ENCODE measurements around the gene TMEM126B. TPM values are rescaled to one million over a fixed set of nuclear protein-coding genes. Genes with fewer than 3 reads are reported as not detected.
"Not testable (repeated sequence)": the region's sequence is repeated elsewhere in the genome, so short reads cannot be mapped to it uniquely, and the experiment has no call there.

Gene TMEM126B
- total RNA-seq, 1 experiment from 2014 or later = 144 TPM

DNA sequence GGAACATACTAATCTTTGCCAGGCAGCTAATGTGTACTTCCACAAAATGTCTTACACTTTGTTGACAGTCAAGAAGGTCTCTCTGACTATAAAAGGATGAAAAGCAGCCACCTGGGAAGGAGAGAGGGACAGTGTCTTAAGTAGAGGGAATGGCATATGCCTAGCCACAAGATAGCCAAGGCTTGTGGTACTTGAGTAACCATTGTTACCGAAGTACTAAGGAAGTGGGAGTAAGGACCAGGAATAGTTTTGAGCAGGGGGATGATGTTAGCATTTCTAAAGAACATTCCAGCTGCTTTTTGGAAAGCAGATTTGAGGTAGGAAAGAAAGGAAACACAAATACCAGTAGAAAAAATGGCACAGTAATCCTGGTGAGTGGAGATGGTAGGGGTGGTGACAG lies 22.7 kb downstream of the TMEM126B start:
- Mint-ChIP-seq H3K27me3 (ENCODE audit: insufficient read depth, unreplicated experiment) (no peaks in the 10 kb centered on the region), H3K27ac (ENCODE audit: unreplicated experiment) (no peak overlapping the region), H3K9me3 (ENCODE audit: unreplicated experiment) (no peaks in the 10 kb centered on the region), H3K4me1 (ENCODE audit: low read depth, unreplicated experiment) (peaks cover 32% of the 10 kb centered on the region), H3K36me3 (ENCODE audit: insufficient read depth, unreplicated experiment) (peaks cover 42% of the 10 kb centered on the region), H3K4me3 (ENCODE audit: unreplicated experiment) (no peak overlapping the region)
- Histone ChIP-seq H3K4me3 (ENCODE audit: low read depth, low read length) (no peak overlapping the region), H3K27me3 (replicated peaks; ENCODE audit: control insufficient read depth, insufficient read depth, low read length) (no peaks in the 10 kb centered on the region), H3K36me3 (ENCODE audit: control insufficient read depth, insufficient read depth, low read length) (peaks cover 2% of the 10 kb centered on the region; the same call in 1 of the 2 replicates), H3K4me1 (peaks cover 31% of the 10 kb centered on the region), H3K9me3 (no peaks in the 10 kb centered on the region)
- TF ChIP-seq, protein P1, sequence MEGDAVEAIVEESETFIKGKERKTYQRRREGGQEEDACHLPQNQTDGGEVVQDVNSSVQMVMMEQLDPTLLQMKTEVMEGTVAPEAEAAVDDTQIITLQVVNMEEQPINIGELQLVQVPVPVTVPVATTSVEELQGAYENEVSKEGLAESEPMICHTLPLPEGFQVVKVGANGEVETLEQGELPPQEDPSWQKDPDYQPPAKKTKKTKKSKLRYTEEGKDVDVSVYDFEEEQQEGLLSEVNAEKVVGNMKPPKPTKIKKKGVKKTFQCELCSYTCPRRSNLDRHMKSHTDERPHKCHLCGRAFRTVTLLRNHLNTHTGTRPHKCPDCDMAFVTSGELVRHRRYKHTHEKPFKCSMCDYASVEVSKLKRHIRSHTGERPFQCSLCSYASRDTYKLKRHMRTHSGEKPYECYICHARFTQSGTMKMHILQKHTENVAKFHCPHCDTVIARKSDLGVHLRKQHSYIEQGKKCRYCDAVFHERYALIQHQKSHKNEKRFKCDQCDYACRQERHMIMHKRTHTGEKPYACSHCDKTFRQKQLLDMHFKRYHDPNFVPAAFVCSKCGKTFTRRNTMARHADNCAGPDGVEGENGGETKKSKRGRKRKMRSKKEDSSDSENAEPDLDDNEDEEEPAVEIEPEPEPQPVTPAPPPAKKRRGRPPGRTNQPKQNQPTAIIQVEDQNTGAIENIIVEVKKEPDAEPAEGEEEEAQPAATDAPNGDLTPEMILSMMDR (IDR thresholded peaks at IDR 0.05; ENCODE audit: insufficient read depth in 1 of 2, low read depth in 1 of 2, low read length in 1 of 2, severe bottlenecking in 1 of 2, unreplicated experiment in 1 of 2) = no peak
- DNase-seq = no peak
- BruUV-seq (replicated peaks) = no TSS peak
- ChIA-PET CTCF (interaction anchor here (0.6 kb wide), 1 partner anchor 175 kb away, joined by 3 read pairs; no protein-coding TSS in a partner anchor), POLR2A (no interaction called here)
- intact Hi-C loops (cut with micrococcal nuclease; ENCODE audit: unreplicated experiment) = no loop called here

DNA sequence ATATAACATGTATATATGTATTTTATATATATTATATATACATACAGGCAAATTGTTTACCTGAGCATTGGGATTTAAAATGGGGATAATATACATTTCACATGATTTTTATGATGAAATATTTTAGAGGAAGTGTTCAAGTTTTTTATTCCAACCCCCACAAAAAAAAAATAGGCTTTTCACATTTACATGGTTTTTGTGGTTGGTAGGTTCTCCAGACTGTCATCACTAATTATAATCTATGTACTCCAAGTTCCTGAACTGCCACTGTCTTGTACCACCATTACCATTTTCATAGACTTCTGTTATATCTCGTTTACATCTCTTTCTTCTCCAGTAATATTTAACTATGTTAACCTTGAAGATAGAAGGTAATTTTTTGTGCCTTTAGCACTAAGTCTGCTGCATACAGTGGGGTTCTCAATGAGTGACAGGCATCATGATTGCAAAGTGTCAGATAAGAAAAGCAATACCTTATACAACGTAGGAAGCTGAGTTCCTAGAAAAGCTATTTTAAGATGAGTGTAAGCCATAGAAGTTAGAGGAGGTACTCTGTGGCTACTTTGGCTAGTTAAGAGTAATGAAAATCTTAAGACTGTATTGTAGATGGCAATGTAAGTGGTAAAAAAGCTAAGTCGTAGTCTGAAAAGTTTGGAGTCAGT lies 24.5 kb downstream of the TMEM126B start:
- Mint-ChIP-seq H3K36me3 (ENCODE audit: insufficient read depth, unreplicated experiment) (peaks cover 51% of the 10 kb centered on the region), H3K27ac (ENCODE audit: unreplicated experiment) (no peak overlapping the region), H3K4me1 (ENCODE audit: low read depth, unreplicated experiment) (peaks cover 32% of the 10 kb centered on the region), H3K9me3 (ENCODE audit: unreplicated experiment) (no peaks in the 10 kb centered on the region), H3K27me3 (ENCODE audit: insufficient read depth, unreplicated experiment) (no peaks in the 10 kb centered on the region), H3K4me3 (ENCODE audit: unreplicated experiment) (no peak overlapping the region)
- Histone ChIP-seq H3K4me1 (peaks cover 26% of the 10 kb centered on the region), H3K4me3 (ENCODE audit: low read depth, low read length) (no peak overlapping the region), H3K36me3 (ENCODE audit: control insufficient read depth, insufficient read depth, low read length) (peaks cover 2% of the 10 kb centered on the region; the same call in 1 of the 2 replicates), H3K9me3 (no peaks in the 10 kb centered on the region), H3K27me3 (replicated peaks; ENCODE audit: control insufficient read depth, insufficient read depth, low read length) (no peaks in the 10 kb centered on the region)
- no TSS peak for BruUV-seq (replicated peaks)
- intact Hi-C loops (cut with micrococcal nuclease; ENCODE audit: unreplicated experiment) = no loop called here
- POLR2A ChIA-PET = interaction anchor here (0.8 kb wide), 1 partner anchor 18 kb away, joined by 4 read pairs; no protein-coding TSS in a partner anchor
- TF ChIP-seq, protein P1 (IDR thresholded peaks at IDR 0.05; ENCODE audit: insufficient read depth in 1 of 2, low read depth in 1 of 2, low read length in 1 of 2, severe bottlenecking in 1 of 2, unreplicated experiment in 1 of 2) = no peak
- CTCF ChIA-PET = no interaction called here
- DNase-seq = no peak

DNA sequence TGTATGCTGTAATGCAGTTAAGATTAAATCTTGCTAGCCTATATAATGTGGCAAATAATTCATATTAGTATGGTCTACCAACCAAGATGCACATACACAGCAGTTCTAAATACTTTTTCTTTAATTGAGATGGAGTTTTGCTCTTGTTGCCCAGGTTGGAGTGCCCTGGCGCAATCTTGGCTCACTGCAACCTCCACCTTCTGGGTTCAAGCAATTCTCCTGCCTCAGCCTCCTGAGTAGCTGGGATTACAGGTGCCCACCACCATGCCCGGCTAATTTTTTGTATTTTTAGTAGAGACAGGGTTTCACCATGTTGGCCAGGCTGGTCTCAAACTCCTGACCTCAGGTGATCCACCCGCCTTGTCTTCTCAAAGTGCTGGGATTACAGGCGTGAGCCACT lies 25.9 kb downstream of the TMEM126B start:
- POLR2A ChIA-PET = interaction anchor here (0.6 kb wide), 2 partner anchors 9 to 10 kb away, joined by 3 to 4 read pairs; no protein-coding TSS in a partner anchor
- DNase-seq; H3K27me3 Mint-ChIP-seq (ENCODE audit: insufficient read depth, unreplicated experiment); H3K4me3 ChIP-seq (ENCODE audit: low read depth, low read length); H3K27me3 ChIP-seq (replicated peaks; ENCODE audit: control insufficient read depth, insufficient read depth, low read length); H3K36me3 ChIP-seq (ENCODE audit: control insufficient read depth, insufficient read depth, low read length); BruUV-seq (replicated peaks); intact Hi-C loops (cut with micrococcal nuclease; ENCODE audit: unreplicated experiment); H3K9me3 ChIP-seq; H3K4me3 Mint-ChIP-seq (ENCODE audit: unreplicated experiment); H3K9me3 Mint-ChIP-seq (ENCODE audit: unreplicated experiment); H3K27ac Mint-ChIP-seq (ENCODE audit: unreplicated experiment): not testable (repeated sequence)
- Mint-ChIP-seq H3K4me1 (ENCODE audit: low read depth, unreplicated experiment) (peaks cover 26% of the 10 kb centered on the region), H3K36me3 (ENCODE audit: insufficient read depth, unreplicated experiment) (peaks cover 54% of the 10 kb centered on the region)
- H3K4me1 ChIP-seq = peaks cover 21% of the 10 kb centered on the region
- CTCF ChIA-PET = interaction anchor here (0.5 kb wide), 1 partner anchor 38 kb away, joined by 3 read pairs; no protein-coding TSS in a partner anchor
